Fibroblast of lung (primary cell): ENCODE measurements around the gene RAB25. TPM values are rescaled to one million over a fixed set of nuclear protein-coding genes. Genes with fewer than 3 reads are reported as not detected.

Experiments
- DNase-seq, 2 donors: peaks; one replicate each; pipeline versions ENCODE4 v3.0.0 to v3.0.0-alpha.2; 2010; ENCODE audit warnings: low read depth in 2 of 2
- H2AFZ ChIP-seq: 2 replicates; pipeline ENCODE4 v1.5.1; 2012; ENCODE audit warnings: low read length, control low read depth, inconsistent platforms
- H3K27ac ChIP-seq: 2 replicates; pipeline ENCODE4 v1.5.1; 2011; ENCODE audit warnings: low read length, control low read depth; ENCODE audit not compliant: insufficient read depth
- H3K27me3 ChIP-seq: 2 replicates; pipeline ENCODE4 v1.5.1; 2011; ENCODE audit warnings: mild to moderate bottlenecking, low read length; ENCODE audit not compliant: control insufficient read depth, insufficient read depth
- H3K36me3 ChIP-seq: 2 replicates; pipeline ENCODE4 v1.5.1; 2011; ENCODE audit warnings: low read length; ENCODE audit not compliant: control insufficient read depth, insufficient read depth
- H3K4me1 ChIP-seq: 2 replicates; pipeline ENCODE4 v1.5.1; 2011; ENCODE audit warnings: low read length; ENCODE audit not compliant: control insufficient read depth, insufficient read depth; ENCODE audit errors: extremely low read depth
- H3K4me2 ChIP-seq: 2 replicates; pipeline ENCODE4 v1.5.1; 2011; ENCODE audit warnings: low read length, control low read depth; ENCODE audit not compliant: insufficient read depth; ENCODE audit errors: extremely low read depth
- H3K4me3 ChIP-seq, 4 experiments: fragments of 200-600 bp in 1 of 4; sonication (generic) in 1 of 4; replicated peaks in 1 of 4; 2 replicates each; pipeline ENCODE4 v1.5.1; 2011 to 2016; ENCODE audit warnings: low read length in 4 of 4, low read depth in 3 of 4, mild to moderate bottlenecking in 3 of 4, control low read depth in 2 of 4, inconsistent platforms in 1 of 4, mixed read lengths in 1 of 4; ENCODE audit not compliant: insufficient read depth in 1 of 4; ENCODE audit errors: control extremely low read depth in 1 of 4
- H3K79me2 ChIP-seq: 2 replicates; pipeline ENCODE4 v1.5.1; 2012; ENCODE audit warnings: mild to moderate bottlenecking, low read length, inconsistent platforms; ENCODE audit not compliant: control insufficient read depth, insufficient read depth
- H3K9ac ChIP-seq: 2 replicates; pipeline ENCODE4 v1.5.1; 2011; ENCODE audit warnings: mild to moderate bottlenecking, low read length, control low read depth; ENCODE audit not compliant: insufficient read depth
- H3K9me3 ChIP-seq: 2 replicates; pipeline ENCODE4 v1.5.1; 2012; ENCODE audit warnings: low read depth, low read length; ENCODE audit not compliant: control insufficient read depth, insufficient read depth
- H4K20me1 ChIP-seq: 2 replicates; pipeline ENCODE4 v1.5.1; 2011; ENCODE audit warnings: low read length; ENCODE audit not compliant: control insufficient read depth, insufficient read depth; ENCODE audit errors: extremely low read depth
- EZH2 ChIP-seq: IDR thresholded peaks from 2 replicates; pipeline ENCODE4 v1.5.1; 2012; ENCODE audit warnings: low read length, control low read depth, mild to moderate bottlenecking; ENCODE audit errors: missing control alignments
- polyA plus RNA-seq, 2 donors: library from polyadenylated mRNA; depleted of rRNA in 1 of 2; stranded (reverse) in 1 of 2; unstranded in 1 of 2; fragments of >200 nt; gene quantifications; 2 replicates each; pipeline ENCODE4 v1.2.1, GENCODE V29; 2011 to 2012; ENCODE audit warnings: missing spikeins in 1 of 2
- total RNA-seq: library from RNA; depleted of rRNA; stranded (reverse); fragments of >200 nt; gene quantifications from 2 replicates; pipeline ENCODE4 v1.2.1, GENCODE V29; 2014
- TF ChIP-seq, protein P1 (sequence below), 2 donors: IDR thresholded peaks in 1 of 2; conservative IDR thresholded peaks in 1 of 2; 1 replicate in 1 of 2; 2 replicates in 1 of 2; pipeline ENCODE4 v1.5.1; 2011 to 2012; ENCODE audit warnings: low read length in 2 of 2, control low read depth in 1 of 2, inconsistent platforms in 1 of 2, low read depth in 1 of 2, mild to moderate bottlenecking in 1 of 2

The RAB25 gene
- total and polyA plus RNA-seq, 2 donors (not counting 1 experiment from before 2014, with no cell fraction given), result not detected

- peak in 1 of 2 donors; percentile 65 for DNase-seq
- no peak overlapping the region for H2AFZ ChIP-seq
- H4K20me1 ChIP-seq, result no peaks in the 10 kb centered on the region
- H3K9ac ChIP-seq, result no peak overlapping the region
- TF ChIP-seq EZH2, result no peak
- TF ChIP-seq, protein P1, sequence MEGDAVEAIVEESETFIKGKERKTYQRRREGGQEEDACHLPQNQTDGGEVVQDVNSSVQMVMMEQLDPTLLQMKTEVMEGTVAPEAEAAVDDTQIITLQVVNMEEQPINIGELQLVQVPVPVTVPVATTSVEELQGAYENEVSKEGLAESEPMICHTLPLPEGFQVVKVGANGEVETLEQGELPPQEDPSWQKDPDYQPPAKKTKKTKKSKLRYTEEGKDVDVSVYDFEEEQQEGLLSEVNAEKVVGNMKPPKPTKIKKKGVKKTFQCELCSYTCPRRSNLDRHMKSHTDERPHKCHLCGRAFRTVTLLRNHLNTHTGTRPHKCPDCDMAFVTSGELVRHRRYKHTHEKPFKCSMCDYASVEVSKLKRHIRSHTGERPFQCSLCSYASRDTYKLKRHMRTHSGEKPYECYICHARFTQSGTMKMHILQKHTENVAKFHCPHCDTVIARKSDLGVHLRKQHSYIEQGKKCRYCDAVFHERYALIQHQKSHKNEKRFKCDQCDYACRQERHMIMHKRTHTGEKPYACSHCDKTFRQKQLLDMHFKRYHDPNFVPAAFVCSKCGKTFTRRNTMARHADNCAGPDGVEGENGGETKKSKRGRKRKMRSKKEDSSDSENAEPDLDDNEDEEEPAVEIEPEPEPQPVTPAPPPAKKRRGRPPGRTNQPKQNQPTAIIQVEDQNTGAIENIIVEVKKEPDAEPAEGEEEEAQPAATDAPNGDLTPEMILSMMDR (conservative IDR thresholded peaks at IDR 0.05 in 1 of 2, IDR thresholded peaks at IDR 0.05 in 1 of 2; ENCODE audit: low read depth in 1 of 2, low read length in 2 of 2), result no peak
- H3K4me1 ChIP-seq, result no peaks in the 10 kb centered on the region
- no peaks in the 10 kb centered on the region for H3K27me3 ChIP-seq
- H3K27ac ChIP-seq, result no peak overlapping the region
- H3K79me2 ChIP-seq, result no peaks in the 10 kb centered on the region
- H3K9me3 ChIP-seq, result no peaks in the 10 kb centered on the region
- no peaks in the 10 kb centered on the region for H3K36me3 ChIP-seq
- H3K4me2 ChIP-seq, result no peak overlapping the region
- H3K4me3 ChIP-seq, result no peak overlapping the region
Measured at GRCh38 chr1:156063997-156064285, 3.0 kb downstream of the RAB25 start.

DNA sequence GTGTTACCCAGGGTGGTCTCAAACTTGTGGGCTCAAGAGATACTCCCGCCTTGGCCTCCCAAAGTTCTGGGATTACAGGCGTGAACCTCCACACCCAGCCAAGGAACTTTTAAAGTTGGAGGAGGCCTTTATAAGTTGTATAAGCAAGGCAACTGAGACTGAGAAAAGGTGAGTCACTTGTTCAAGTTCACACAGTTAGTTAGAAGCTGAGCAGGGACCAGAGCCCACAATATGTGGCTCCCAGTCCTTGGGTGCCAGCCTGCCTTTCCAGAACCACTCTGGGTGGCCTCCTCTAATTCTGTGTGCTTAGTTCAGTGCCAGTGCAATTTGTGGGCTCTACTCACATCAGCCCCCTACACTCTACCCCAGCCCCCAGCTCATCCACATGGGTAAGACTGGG is 3.7 kb downstream of the RAB25 start:
- no peaks in the 10 kb centered on the region for H3K36me3 ChIP-seq
- H3K79me2 ChIP-seq, result no peaks in the 10 kb centered on the region
- no peaks in the 10 kb centered on the region for H4K20me1 ChIP-seq
- H3K9me3 ChIP-seq, result no peaks in the 10 kb centered on the region
- TF ChIP-seq, protein P1 (conservative IDR thresholded peaks at IDR 0.05 in 1 of 2, IDR thresholded peaks at IDR 0.05 in 1 of 2; ENCODE audit: low read depth in 1 of 2, low read length in 2 of 2), result no peak
- TF ChIP-seq EZH2, result no peak
- no peak overlapping the region for H3K4me3 ChIP-seq
- H3K27ac ChIP-seq, result no peak overlapping the region
- no peaks in the 10 kb centered on the region for H3K4me1 ChIP-seq
- no peak for DNase-seq
- no peaks in the 10 kb centered on the region for H3K27me3 ChIP-seq
- no peak overlapping the region for H2AFZ ChIP-seq
- H3K4me2 ChIP-seq, result no peak overlapping the region
- H3K9ac ChIP-seq, result no peak overlapping the region

GRCh38 chr1:156065212-156065611 is 4.3 kb downstream of the RAB25 start:
- no peaks in the 10 kb centered on the region for H3K4me1 ChIP-seq
- no peaks in the 10 kb centered on the region for H3K9me3 ChIP-seq
- no peak for DNase-seq
- no peaks in the 10 kb centered on the region for H3K36me3 ChIP-seq
- H3K27me3 ChIP-seq, result no peaks in the 10 kb centered on the region
- TF ChIP-seq, protein P1 (conservative IDR thresholded peaks at IDR 0.05 in 1 of 2, IDR thresholded peaks at IDR 0.05 in 1 of 2; ENCODE audit: low read depth in 1 of 2, low read length in 2 of 2), result no peak
- TF ChIP-seq EZH2, result no peak
- H3K9ac ChIP-seq, result no peak overlapping the region
- no peak overlapping the region for H3K27ac ChIP-seq
- H3K79me2 ChIP-seq, result no peaks in the 10 kb centered on the region
- no peak overlapping the region for H3K4me2 ChIP-seq
- H4K20me1 ChIP-seq, result no peaks in the 10 kb centered on the region
- no peak overlapping the region for H3K4me3 ChIP-seq
- H2AFZ ChIP-seq, result no peak overlapping the region
